HL-60/S4 treated with phorbol 12-myristate 13-acetate at 8.2 ng/mL for 4 days and 3 days (cell line): ENCODE results near the gene PFDN1.

Experiments
- in situ Hi-C: fragments of 300-500 bp; cut with MboI; formaldehyde crosslinking; loops from 2 replicates; pipeline ENCODE4 v1.15.0; 2022; ENCODE audit warnings: low sequenced_read_pairs

Gene PFDN1

GRCh38 chr5:140242099-140242498 lies 60.8 kb downstream of the PFDN1 start:
- in situ Hi-C loops: loop anchor here (5.0 to 25.0 kb wide), 2 partner anchors 110 to 470 kb away; partner anchors contain the start of gene ZMAT2

- in situ Hi-C loops: loop anchor here (5.0 to 25.0 kb wide), 2 partner anchors 111 to 471 kb away; partner anchors contain the start of gene ZMAT2
Measured at GRCh38 chr5:140240987-140241706, 61.8 kb downstream of the PFDN1 start.

GRCh38 chr5:140239939-140240700 lies 62.8 kb downstream of the PFDN1 start:
- in situ Hi-C loops: loop anchor here (5.0 to 25.0 kb wide), 2 partner anchors 112 to 472 kb away; partner anchors contain the start of gene ZMAT2

GRCh38 chr5:140239461-140239860 lies 63.4 kb downstream of the PFDN1 start:
- in situ Hi-C loops: loop anchor here (25.0 kb wide), 1 partner anchor 473 kb away; the partner anchor contains the start of gene ZMAT2

GRCh38 chr5:140238756-140239155 lies 64.1 kb downstream of the PFDN1 start:
- in situ Hi-C loops: loop anchor here (25.0 kb wide), 1 partner anchor 474 kb away; the partner anchor contains the start of gene ZMAT2

GRCh38 chr5:140236891-140237598 lies 65.9 kb downstream of the PFDN1 start:
- in situ Hi-C loops: loop anchor here (25.0 kb wide), 1 partner anchor 475 kb away; the partner anchor contains the start of gene ZMAT2

- in situ Hi-C loops: loop anchor here (25.0 kb wide), 1 partner anchor 476 kb away; the partner anchor contains the start of gene ZMAT2
Measured at GRCh38 chr5:140235791-140236551, 66.9 kb downstream of the PFDN1 start.

GRCh38 chr5:140234377-140234989 lies 68.4 kb downstream of the PFDN1 start:
- in situ Hi-C loops: loop anchor here (25.0 kb wide), 1 partner anchor 478 kb away; the partner anchor contains the start of gene ZMAT2

- in situ Hi-C loops: loop anchor here (25.0 kb wide), 1 partner anchor 480 kb away; the partner anchor contains the start of gene ZMAT2
Measured at GRCh38 chr5:140232731-140233130, 70.2 kb downstream of the PFDN1 start.

- in situ Hi-C loops: loop anchor here (25.0 kb wide), 1 partner anchor 482 kb away; the partner anchor contains the start of gene ZMAT2
Measured at GRCh38 chr5:140230373-140230772, 72.5 kb downstream of the PFDN1 start.

GRCh38 chr5:140228364-140228837 lies 74.5 kb downstream of the PFDN1 start:
- in situ Hi-C loops: loop anchor here (25.0 kb wide), 1 partner anchor 484 kb away; the partner anchor contains the start of gene ZMAT2

- in situ Hi-C loops: loop anchor here (25.0 kb wide), 1 partner anchor 485 kb away; the partner anchor contains the start of gene ZMAT2
Measured at GRCh38 chr5:140227046-140227445, 75.9 kb downstream of the PFDN1 start.

GRCh38 chr5:140225396-140225795 lies 77.5 kb downstream of the PFDN1 start:
- in situ Hi-C loops: loop anchor here (25.0 kb wide), 1 partner anchor 487 kb away; the partner anchor contains the start of gene ZMAT2

- in situ Hi-C loops: loop anchor here (25.0 kb wide), 1 partner anchor 488 kb away; the partner anchor contains the start of gene ZMAT2
Measured at GRCh38 chr5:140224658-140225057, 78.2 kb downstream of the PFDN1 start.

GRCh38 chr5:140223567-140223966 lies 79.3 kb downstream of the PFDN1 start:
- in situ Hi-C loops: no loop called here

- in situ Hi-C loops: no loop called here
Measured at GRCh38 chr5:140222416-140222815, 80.5 kb downstream of the PFDN1 start.

- in situ Hi-C loops: no loop called here
Measured at GRCh38 chr5:140221697-140222223, 81.1 kb downstream of the PFDN1 start.

- in situ Hi-C loops: no loop called here
Measured at GRCh38 chr5:140220698-140221064, 82.2 kb downstream of the PFDN1 start.
